ENCODE measurements around the gene BEX3.

- TF ChIP-seq CTCF (IDR thresholded peaks at IDR 0.05): no peak
- no peak for TF ChIP-seq POLR2AphosphoS5 (IDR thresholded peaks at IDR 0.05)
Measured at GRCh38 chrX:103396660-103397059, 20.3 kb downstream of the BEX3 start.
